ENCODE data around the gene RPN1. TPM values are rescaled to one million over a fixed set of nuclear protein-coding genes. Genes with fewer than 3 reads are reported as not detected.

RPN1 gene
- total RNA-seq, 4 donors from 2014 or later, result 87.5 to 185 (median 152) TPM

DNA sequence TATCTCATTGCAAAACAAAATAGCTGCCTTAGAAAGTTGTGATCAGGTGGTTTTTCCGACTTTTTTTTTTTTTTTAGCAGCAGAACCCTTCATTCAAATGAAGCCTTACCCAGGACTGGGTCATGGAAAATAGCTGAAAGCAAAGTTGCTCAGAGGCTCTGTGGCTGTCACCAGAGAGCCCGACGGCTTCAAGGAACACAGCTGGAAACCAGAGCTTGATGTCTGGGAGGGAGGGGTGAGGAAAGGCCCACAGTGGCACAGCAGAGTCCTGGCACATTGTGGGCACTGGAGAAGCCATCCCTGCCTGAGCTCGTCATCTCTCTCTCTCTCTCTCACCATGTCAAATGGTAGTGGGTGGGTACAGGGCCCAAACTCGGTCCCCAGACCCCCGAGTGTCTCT lies 77.5 kb downstream of the RPN1 start:
- H3K27me3 ChIP-seq, result no peaks in the 10 kb centered on the region

DNA sequence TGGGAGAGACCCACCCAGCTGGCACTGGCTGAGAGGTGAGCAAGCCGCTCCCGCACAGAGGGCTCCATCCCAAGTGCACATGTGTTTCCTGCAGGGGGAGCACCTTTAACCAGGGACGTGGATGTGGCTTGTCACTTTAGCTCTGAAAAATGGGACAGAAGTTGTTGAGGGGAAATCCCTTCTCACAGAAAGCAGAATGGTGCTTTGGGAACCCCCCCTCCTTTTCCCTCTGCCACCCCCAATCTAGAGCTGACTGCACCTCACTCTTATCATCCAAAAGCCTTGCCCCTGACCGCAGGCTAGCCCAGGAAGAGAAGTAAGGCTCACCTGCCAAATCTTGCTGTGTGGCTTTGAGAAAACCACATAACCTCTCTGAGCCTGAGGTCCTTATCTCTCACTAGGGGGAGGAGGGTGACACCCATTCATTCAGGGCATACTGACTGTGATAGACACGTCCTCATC lies 77.9 kb downstream of the RPN1 start:
- no peaks in the 10 kb centered on the region for H3K36me3 ChIP-seq
- H3K27ac ChIP-seq, result no peak overlapping the region
- H3K27me3 ChIP-seq, result no peaks in the 10 kb centered on the region
- no peak for DNase-seq
- no peaks in the 10 kb centered on the region for H3K9me3 ChIP-seq
- no peaks in the 10 kb centered on the region for H3K4me1 ChIP-seq
- no peak for TF ChIP-seq POLR2A (IDR thresholded peaks at IDR 0.05)
- TF ChIP-seq, protein P1, sequence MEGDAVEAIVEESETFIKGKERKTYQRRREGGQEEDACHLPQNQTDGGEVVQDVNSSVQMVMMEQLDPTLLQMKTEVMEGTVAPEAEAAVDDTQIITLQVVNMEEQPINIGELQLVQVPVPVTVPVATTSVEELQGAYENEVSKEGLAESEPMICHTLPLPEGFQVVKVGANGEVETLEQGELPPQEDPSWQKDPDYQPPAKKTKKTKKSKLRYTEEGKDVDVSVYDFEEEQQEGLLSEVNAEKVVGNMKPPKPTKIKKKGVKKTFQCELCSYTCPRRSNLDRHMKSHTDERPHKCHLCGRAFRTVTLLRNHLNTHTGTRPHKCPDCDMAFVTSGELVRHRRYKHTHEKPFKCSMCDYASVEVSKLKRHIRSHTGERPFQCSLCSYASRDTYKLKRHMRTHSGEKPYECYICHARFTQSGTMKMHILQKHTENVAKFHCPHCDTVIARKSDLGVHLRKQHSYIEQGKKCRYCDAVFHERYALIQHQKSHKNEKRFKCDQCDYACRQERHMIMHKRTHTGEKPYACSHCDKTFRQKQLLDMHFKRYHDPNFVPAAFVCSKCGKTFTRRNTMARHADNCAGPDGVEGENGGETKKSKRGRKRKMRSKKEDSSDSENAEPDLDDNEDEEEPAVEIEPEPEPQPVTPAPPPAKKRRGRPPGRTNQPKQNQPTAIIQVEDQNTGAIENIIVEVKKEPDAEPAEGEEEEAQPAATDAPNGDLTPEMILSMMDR (IDR thresholded peaks at IDR 0.05), result peak in 2 of 6 experiments; percentile 15 to 17
- no peak overlapping the region for H3K4me3 ChIP-seq

More for the DNA sequence above, 77.5 kb downstream of the RPN1 start:
- Histone ChIP-seq H3K4me1 (no peaks in the 10 kb centered on the region), H3K27ac (no peak overlapping the region), H3K9me3 (no peaks in the 10 kb centered on the region), H3K36me3 (no peaks in the 10 kb centered on the region), H3K4me3 (no peak overlapping the region)
- TF ChIP-seq POLR2A (IDR thresholded peaks at IDR 0.05), result no peak
- TF ChIP-seq, protein P1 (IDR thresholded peaks at IDR 0.05), result no peak
- DNase-seq, result no peak

DNA sequence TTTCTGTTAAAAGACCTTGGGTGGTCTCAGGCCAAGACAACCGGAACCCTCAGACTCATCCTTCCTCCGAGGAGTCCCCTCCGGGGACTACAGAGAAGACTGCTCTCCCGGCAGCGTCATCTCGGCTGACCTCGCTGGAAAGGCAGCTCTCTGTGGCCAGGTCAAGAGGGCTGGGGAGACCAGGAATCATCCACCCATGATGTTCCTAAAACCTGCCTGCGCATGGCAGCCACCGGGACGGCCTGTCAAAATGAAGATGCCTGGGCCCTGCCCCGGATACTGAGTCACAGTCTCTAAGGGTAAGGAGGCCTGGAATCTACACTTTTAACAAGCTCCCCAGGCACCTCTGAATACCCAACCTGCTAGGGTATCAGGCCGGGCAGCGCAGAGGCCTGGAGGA lies 78.6 kb downstream of the RPN1 start:
- Histone ChIP-seq H3K27ac (no peak overlapping the region), H3K27me3 (no peaks in the 10 kb centered on the region), H3K36me3 (no peaks in the 10 kb centered on the region), H3K9me3 (no peaks in the 10 kb centered on the region), H3K4me3 (no peak overlapping the region), H3K4me1 (no peaks in the 10 kb centered on the region)
- DNase-seq, result no peak
- TF ChIP-seq POLR2A (IDR thresholded peaks at IDR 0.05), result no peak
- TF ChIP-seq, protein P1 (IDR thresholded peaks at IDR 0.05), result no peak

Other genes with a start within 250 kb of the RPN1 start
- not detected for gene DNAJB8, start 183.9 kb downstream of the RPN1 start, total RNA-seq
- 10 to 100 TPM in 1 of 4 donors, 1 to 10 TPM in 3; 2.8 to 11.6 (median 8.1) TPM for gene GATA2, start 157.6 kb downstream of the RPN1 start, total RNA-seq
- gene RAB7A, start 75.4 kb upstream of the RPN1 start, total RNA-seq, result 100 to 1,000 TPM in 2 of 4 donors, 10 to 100 TPM in 2; 96.6 to 116 (median 99.4) TPM
- 10 to 100 TPM; 27.3 to 91.2 (median 49.5) TPM for gene ACAD9, start 228.8 kb upstream of the RPN1 start, total RNA-seq